GM18511 (cell line): ENCODE measurements around the gene FOXC2.
"Not testable (repeated sequence)": the region's sequence is repeated elsewhere in the genome, so short reads cannot be mapped to it uniquely, and the experiment has no call there.

ENCODE experiments used
- ATAC-seq: cut with Tn5 transposase; IDR thresholded peaks from one replicate; pipeline ENCODE4 v1.9.1; 2021; ENCODE audit warnings: mild to moderate bottlenecking, moderate library complexity; ENCODE audit not compliant: unreplicated experiment

The FOXC2 gene

GRCh38 chr16:86584726-86585721 is 18.4 kb downstream of the FOXC2 start:
- ATAC-seq, result no peak

GRCh38 chr16:86585821-86586611 is 19.4 kb downstream of the FOXC2 start:
- no peak for ATAC-seq

- ATAC-seq, result no peak
Observed at GRCh38 chr16:86587487-86587886, 20.9 kb downstream of the FOXC2 start.

- not testable (repeated sequence) for ATAC-seq
Observed at GRCh38 chr16:86587955-86588354, 21.3 kb downstream of the FOXC2 start.

- no peak for ATAC-seq
Observed at GRCh38 chr16:86590501-86591144, 24.0 kb downstream of the FOXC2 start.

GRCh38 chr16:86591270-86591669 is 24.6 kb downstream of the FOXC2 start:
- no peak for ATAC-seq

GRCh38 chr16:86593913-86594620 is 27.4 kb downstream of the FOXC2 start:
- ATAC-seq, result no peak

GRCh38 chr16:86594721-86595120 is 28.1 kb downstream of the FOXC2 start:
- ATAC-seq, result no peak

GRCh38 chr16:86595983-86596605 is 29.5 kb downstream of the FOXC2 start:
- ATAC-seq, result no peak

- no peak for ATAC-seq
Observed at GRCh38 chr16:86597126-86597879, 30.7 kb downstream of the FOXC2 start.

- ATAC-seq, result no peak
Observed at GRCh38 chr16:86597880-86598606, 31.4 kb downstream of the FOXC2 start.

- no peak for ATAC-seq
Observed at GRCh38 chr16:86598607-86599565, 32.3 kb downstream of the FOXC2 start.

GRCh38 chr16:86601356-86601755 is 34.7 kb downstream of the FOXC2 start:
- no peak for ATAC-seq

GRCh38 chr16:86602521-86602920 is 35.9 kb downstream of the FOXC2 start:
- ATAC-seq, result no peak

GRCh38 chr16:86604436-86605193 is 38.0 kb downstream of the FOXC2 start:
- ATAC-seq, result peak; percentile 70

GRCh38 chr16:86605950-86606349 is 39.3 kb downstream of the FOXC2 start:
- no peak for ATAC-seq

GRCh38 chr16:86608301-86608747 is 41.7 kb downstream of the FOXC2 start:
- ATAC-seq, result no peak
